ENCODE data around the gene FSTL5. TPM values are rescaled to one million over a fixed set of nuclear protein-coding genes. Genes with fewer than 3 reads are reported as not detected.

FSTL5 gene
- total and polyA plus RNA-seq, 2 of the 13 experiments (the other 11 are each of a cell fraction or from before 2014, with no cell fraction given) = 0.03 to 0.07 TPM

DNA sequence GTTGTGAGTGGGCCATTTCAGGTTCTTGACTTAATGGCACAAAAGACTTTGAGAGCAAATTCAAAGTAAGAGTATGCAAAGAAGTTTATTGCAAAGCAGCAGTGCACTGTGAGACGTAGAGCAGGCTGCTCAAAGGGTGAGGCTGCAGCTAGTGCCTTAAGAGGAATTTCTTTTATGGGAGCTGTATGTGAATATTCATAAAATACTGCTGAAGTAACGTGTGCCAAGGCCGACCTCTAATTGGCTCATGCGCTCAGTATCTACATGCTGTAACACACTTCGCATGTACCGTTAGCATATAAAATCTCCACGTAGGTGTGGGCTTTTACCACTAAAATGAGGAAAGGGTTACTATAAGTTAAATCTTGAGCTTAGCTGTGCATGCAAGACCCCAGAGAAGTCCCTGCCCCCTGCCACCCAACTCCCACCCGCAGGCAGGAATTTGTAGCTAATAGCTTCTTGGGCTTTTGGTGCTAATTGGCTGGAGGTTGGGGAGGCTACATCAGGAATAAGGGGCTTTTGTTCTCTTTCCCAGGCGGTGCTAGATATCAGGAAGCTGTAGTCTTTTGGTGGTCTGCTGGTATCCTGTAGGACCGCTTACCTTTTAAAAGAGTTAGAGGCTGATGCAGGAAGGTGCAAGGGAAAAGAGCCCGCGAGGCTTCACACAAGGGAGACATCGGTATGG lies 47.6 kb downstream of the FSTL5 start:
- Histone ChIP-seq H2AFZ (ENCODE audit: low read length) (no peak overlapping the region), H3K4me3 (replicated peaks in 1 of 3; ENCODE audit: insufficient read depth in 1 of 3, low read depth in 2 of 3, low read length in 3 of 3) (no peak overlapping the region), H3K27ac (ENCODE audit: extremely low read length, insufficient read depth, low read length) (no peak overlapping the region), H3K4me2 (ENCODE audit: low read depth, low read length) (no peak overlapping the region), H4K20me1 (ENCODE audit: insufficient read depth, low read length) (no peaks in the 10 kb centered on the region), H3K9ac (ENCODE audit: insufficient read depth, low read depth, low read length) (no peak overlapping the region), H3K9me3 (ENCODE audit: low read length) (no peaks in the 10 kb centered on the region), H3K27me3 (ENCODE audit: control insufficient read depth in 1 of 2, insufficient read depth in 2 of 2, low read length in 2 of 2) (no peaks in the 10 kb centered on the region), H3K4me1 (ENCODE audit: insufficient read depth, low read length) (no peaks in the 10 kb centered on the region), H3K36me3 (replicated peaks in 1 of 2; ENCODE audit: control insufficient read depth in 1 of 2, insufficient read depth in 2 of 2, low read length in 2 of 2) (no peaks in the 10 kb centered on the region), H3K79me2 (ENCODE audit: insufficient read depth, low read length) (no peaks in the 10 kb centered on the region)
- ChIA-PET CTCF (ENCODE audit: low intra/inter-chr PET ratio, low total read pairs) (no interaction called here), POLR2A (no interaction called here)
- no TSS peak for BruUV-seq (replicated peaks)
- in situ Hi-C loops (cut with HindIII; ENCODE audit: extremely low pct_ligation_motif_present, low pct_unique_long_range_greater_than_20kb) (no loop called here), intact Hi-C loops (cut with micrococcal nuclease; ENCODE audit: unreplicated experiment) (no loop called here)
- TF ChIP-seq, protein P1, sequence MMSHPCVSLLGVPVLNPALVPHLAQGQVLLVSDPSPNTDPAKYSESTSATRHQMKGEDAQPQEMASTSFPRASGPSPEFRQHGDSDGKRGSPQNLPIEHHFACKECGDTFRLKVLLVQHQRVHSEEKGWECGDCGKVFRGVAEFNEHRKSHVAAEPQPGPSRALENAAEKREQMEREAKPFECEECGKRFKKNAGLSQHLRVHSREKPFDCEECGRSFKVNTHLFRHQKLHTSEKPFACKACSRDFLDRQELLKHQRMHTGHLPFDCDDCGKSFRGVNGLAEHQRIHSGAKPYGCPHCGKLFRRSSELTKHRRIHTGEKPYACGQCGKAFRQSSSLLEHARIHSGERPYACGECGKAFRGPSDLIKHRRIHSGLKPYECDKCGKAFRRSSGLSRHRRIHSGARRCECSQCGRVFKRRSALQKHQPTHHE (CRISPR knock-in tag; IDR thresholded peaks at IDR 0.05; ENCODE audit: borderline replicate concordance) = no peak
- TF ChIP-seq ZNF329 (CRISPR knock-in tag; IDR thresholded peaks at IDR 0.05; ENCODE audit: low read depth) (no peak), AGO1 (IDR thresholded peaks at IDR 0.05; ENCODE audit: low read depth, low read length, poor library complexity, severe bottlenecking) (no peak), NRL (CRISPR knock-in tag; IDR thresholded peaks at IDR 0.05; ENCODE audit: borderline replicate concordance) (no peak), ZNF142 (CRISPR knock-in tag; IDR thresholded peaks at IDR 0.05) (no peak), ZSCAN25 (CRISPR knock-in tag; IDR thresholded peaks at IDR 0.05) (no peak)
- TF ChIP-seq, protein P2, sequence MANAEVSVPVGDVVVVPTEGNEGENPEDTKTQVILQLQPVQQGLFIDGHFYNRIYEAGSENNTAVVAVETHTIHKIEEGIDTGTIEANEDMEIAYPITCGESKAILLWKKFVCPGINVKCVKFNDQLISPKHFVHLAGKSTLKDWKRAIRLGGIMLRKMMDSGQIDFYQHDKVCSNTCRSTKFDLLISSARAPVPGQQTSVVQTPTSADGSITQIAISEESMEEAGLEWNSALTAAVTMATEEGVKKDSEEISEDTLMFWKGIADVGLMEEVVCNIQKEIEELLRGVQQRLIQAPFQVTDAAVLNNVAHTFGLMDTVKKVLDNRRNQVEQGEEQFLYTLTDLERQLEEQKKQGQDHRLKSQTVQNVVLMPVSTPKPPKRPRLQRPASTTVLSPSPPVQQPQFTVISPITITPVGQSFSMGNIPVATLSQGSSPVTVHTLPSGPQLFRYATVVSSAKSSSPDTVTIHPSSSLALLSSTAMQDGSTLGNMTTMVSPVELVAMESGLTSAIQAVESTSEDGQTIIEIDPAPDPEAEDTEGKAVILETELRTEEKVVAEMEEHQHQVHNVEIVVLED (CRISPR knock-in tag; IDR thresholded peaks at IDR 0.05; ENCODE audit: borderline replicate concordance) = no peak
- TF ChIP-seq, protein P3, sequence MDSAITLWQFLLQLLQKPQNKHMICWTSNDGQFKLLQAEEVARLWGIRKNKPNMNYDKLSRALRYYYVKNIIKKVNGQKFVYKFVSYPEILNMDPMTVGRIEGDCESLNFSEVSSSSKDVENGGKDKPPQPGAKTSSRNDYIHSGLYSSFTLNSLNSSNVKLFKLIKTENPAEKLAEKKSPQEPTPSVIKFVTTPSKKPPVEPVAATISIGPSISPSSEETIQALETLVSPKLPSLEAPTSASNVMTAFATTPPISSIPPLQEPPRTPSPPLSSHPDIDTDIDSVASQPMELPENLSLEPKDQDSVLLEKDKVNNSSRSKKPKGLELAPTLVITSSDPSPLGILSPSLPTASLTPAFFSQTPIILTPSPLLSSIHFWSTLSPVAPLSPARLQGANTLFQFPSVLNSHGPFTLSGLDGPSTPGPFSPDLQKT (CRISPR knock-in tag; IDR thresholded peaks at IDR 0.05; ENCODE audit: borderline replicate concordance) = no peak
- no peak for FAIRE-seq
- DNase-seq (ENCODE audit: low spot score) = no peak
- 32% methylated on average over 13 of the region's 13 CpGs for WGBS (ENCODE audit: low lambda C conversion rate)
- no peak for ATAC-seq
